Trophoblast cell (in vitro differentiated cells and primary cell): Measurements from ENCODE around the gene EVL.
"Not testable (repeated sequence)": the region's sequence is repeated elsewhere in the genome, so short reads cannot be mapped to it uniquely, and the experiment has no call there.

ENCODE experiments used
- DNase-seq, 2 donors: peaks; one replicate each; pipeline ENCODE4 v3.0.0-alpha.2; 2016
- H2AFZ ChIP-seq: 2 replicates; pipeline ENCODE4 v1.6.1; 2013; ENCODE audit warnings: low read length, moderate library complexity, mild to moderate bottlenecking; ENCODE audit not compliant: insufficient read depth, poor library complexity
- H2AK5ac ChIP-seq: 2 replicates; pipeline ENCODE4 v1.6.1; 2013; ENCODE audit warnings: mild to moderate bottlenecking, low read length
- H2BK120ac ChIP-seq: 2 replicates; pipeline ENCODE4 v1.6.1; 2013; ENCODE audit warnings: low read length, mild to moderate bottlenecking, moderate library complexity; ENCODE audit not compliant: insufficient read depth, poor library complexity
- H2BK12ac ChIP-seq: 2 replicates; pipeline ENCODE4 v1.6.1; 2013; ENCODE audit warnings: mild to moderate bottlenecking, low read length, moderate library complexity
- H2BK5ac ChIP-seq: 2 replicates; pipeline ENCODE4 v1.6.1; 2013; ENCODE audit warnings: low read length, low read depth, moderate library complexity, mild to moderate bottlenecking; ENCODE audit not compliant: poor library complexity
- H3K14ac ChIP-seq: 2 replicates; pipeline ENCODE4 v1.6.1; 2013; ENCODE audit warnings: mild to moderate bottlenecking, low read length
- H3K18ac ChIP-seq: 2 replicates; pipeline ENCODE4 v1.6.1; 2013; ENCODE audit warnings: mild to moderate bottlenecking, low read length
- H3K23ac ChIP-seq: 2 replicates; pipeline ENCODE4 v1.6.1; 2013; ENCODE audit warnings: low read length
- H3K27ac ChIP-seq: 2 replicates; pipeline ENCODE4 v1.5.1; 2013; ENCODE audit warnings: low read depth, mild to moderate bottlenecking, inconsistent platforms, low read length, moderate library complexity
- H3K27me3 ChIP-seq: 2 replicates; pipeline ENCODE4 v1.6.1; 2013; ENCODE audit warnings: inconsistent platforms, mild to moderate bottlenecking, low read length, moderate library complexity; ENCODE audit not compliant: insufficient read depth
- H3K36me3 ChIP-seq, 2 experiments: 1 replicate in 1 of 2; 2 replicates in 1 of 2; pipeline ENCODE4 v1.6.1; 2013; ENCODE audit warnings: low read length in 2 of 2, mild to moderate bottlenecking in 2 of 2, moderate library complexity in 1 of 2; ENCODE audit not compliant: insufficient read depth in 2 of 2, control insufficient read depth in 1 of 2
- H3K4ac ChIP-seq: 2 replicates; pipeline ENCODE4 v1.6.1; 2013; ENCODE audit warnings: low read depth, mild to moderate bottlenecking, low read length, moderate library complexity
- H3K4me1 ChIP-seq, 2 experiments: 1 replicate in 1 of 2; 2 replicates in 1 of 2; pipeline ENCODE4 v1.6.1; 2013; ENCODE audit warnings: low read length in 2 of 2, mild to moderate bottlenecking in 2 of 2, moderate library complexity in 1 of 2; ENCODE audit not compliant: insufficient read depth in 2 of 2, control insufficient read depth in 1 of 2
- H3K4me2 ChIP-seq: 2 replicates; pipeline ENCODE4 v1.6.1; 2013; ENCODE audit warnings: inconsistent platforms, mild to moderate bottlenecking, low read length, moderate library complexity
- H3K4me3 ChIP-seq: 2 replicates; pipeline ENCODE4 v1.5.1; 2013; ENCODE audit warnings: mild to moderate bottlenecking, low read depth, low read length, inconsistent platforms
- H3K79me1 ChIP-seq: one replicate; pipeline ENCODE4 v1.6.1; 2013; ENCODE audit warnings: low read length
- H3K79me2 ChIP-seq: 2 replicates; pipeline ENCODE4 v1.6.1; 2013; ENCODE audit warnings: low read length, mild to moderate bottlenecking; ENCODE audit not compliant: control insufficient read depth, insufficient read depth, poor library complexity
- H3K9ac ChIP-seq: 2 replicates; pipeline ENCODE4 v1.6.1; 2013; ENCODE audit warnings: mild to moderate bottlenecking, low read length
- H3K9me3 ChIP-seq: 2 replicates; pipeline ENCODE4 v1.6.1; 2013; ENCODE audit warnings: low read depth, mild to moderate bottlenecking, control low read depth, inconsistent platforms, low read length; ENCODE audit not compliant: insufficient read depth
- H4K12ac ChIP-seq: 2 replicates; pipeline ENCODE4 v1.6.1; 2013; ENCODE audit warnings: low read depth, mild to moderate bottlenecking, low read length, moderate library complexity
- H4K8ac ChIP-seq: 2 replicates; pipeline ENCODE4 v1.6.1; 2013; ENCODE audit warnings: low read depth, mild to moderate bottlenecking, low read length, moderate library complexity
- H4K91ac ChIP-seq: one replicate; pipeline ENCODE4 v1.6.1; 2013; ENCODE audit warnings: low read depth, mild to moderate bottlenecking, low read length, moderate library complexity
- WGBS: extraction: QIAGEN DNeasy Blood & Tissue Kit; methylation state at CpG from one replicate; pipeline ENCODE4 v1.1.7; 2013; ENCODE audit warnings: missing lambda C conversion rate; ENCODE audit not compliant: insufficient read length, insufficient coverage; ENCODE audit errors: extremely low coverage; 5-methylcytosine and 5-hydroxymethylcytosine counted together

Gene EVL

GRCh38 chr14:100178691-100179090 lies 113.5 kb downstream of the EVL start:
- Histone ChIP-seq H2BK5ac (no peak overlapping the region), H4K91ac (no peak overlapping the region), H3K4ac (no peak overlapping the region), H3K18ac (no peak overlapping the region), H3K4me1 (no peaks in the 10 kb centered on the region), H2AK5ac (no peak overlapping the region), H3K9me3 (peaks cover 6% of the 10 kb centered on the region), H3K9ac (no peak overlapping the region), H2BK120ac (no peak overlapping the region), H4K8ac (no peak overlapping the region), H3K79me2 (no peaks in the 10 kb centered on the region), H3K23ac (no peak overlapping the region), H3K14ac (no peak overlapping the region), H3K79me1 (no peaks in the 10 kb centered on the region), H2BK12ac (no peak overlapping the region), H3K4me2 (no peak overlapping the region), H2AFZ (no peak overlapping the region), H3K27ac (no peak overlapping the region), H3K36me3 (no peaks in the 10 kb centered on the region), H4K12ac (no peak overlapping the region), H3K4me3 (no peak overlapping the region), H3K27me3 (no peaks in the 10 kb centered on the region)
- no CpG with 5 or more reads among the region's 7 CpGs for WGBS
- no peak for DNase-seq

GRCh38 chr14:100180671-100181070 lies 115.4 kb downstream of the EVL start:
- H3K9me3 ChIP-seq, result not testable (repeated sequence)

DNA sequence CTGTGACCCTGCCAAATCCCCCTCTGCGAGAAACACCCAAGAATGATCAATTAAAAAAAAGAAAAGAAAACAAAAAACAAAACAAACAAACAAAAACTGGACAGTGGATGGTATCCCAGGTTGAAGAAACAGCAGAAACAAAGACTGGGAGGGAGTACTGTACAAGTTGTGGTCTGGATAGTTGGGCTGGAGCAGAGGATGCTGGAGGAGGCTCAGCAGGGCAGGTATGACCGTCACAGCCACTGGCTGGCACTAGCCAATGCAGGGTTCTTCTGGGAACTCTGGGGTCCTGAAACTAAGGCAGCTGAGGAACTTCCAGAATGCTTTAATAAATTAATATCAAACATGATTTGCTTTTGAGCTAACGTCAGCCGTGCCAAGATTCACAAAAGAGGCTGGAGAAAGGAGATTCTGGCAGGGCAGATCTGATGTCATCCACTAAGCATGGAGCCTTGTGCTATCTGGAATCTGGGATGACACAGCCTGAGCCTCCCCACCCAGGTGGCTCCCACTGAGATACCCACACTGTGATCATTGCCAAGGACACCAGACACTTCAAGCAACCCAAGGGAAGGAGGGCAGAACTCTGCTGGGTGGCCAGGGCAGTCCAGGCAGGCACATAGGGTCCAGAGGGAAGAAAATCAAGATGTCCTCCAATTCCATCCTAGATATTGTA lies 116.8 kb downstream of the EVL start:
- peak; percentile 26 to 46 for DNase-seq
- not testable (repeated sequence) for H3K4me3 ChIP-seq, H2AFZ ChIP-seq

More at GRCh38 chr14:100180671-100181070, 115.4 kb downstream of the EVL start:
- not testable (repeated sequence) for H3K79me1 ChIP-seq, H3K9ac ChIP-seq, H3K4me1 ChIP-seq, H4K12ac ChIP-seq, H3K27ac ChIP-seq, H2AFZ ChIP-seq, H4K8ac ChIP-seq, H2BK120ac ChIP-seq, H2BK5ac ChIP-seq, H3K14ac ChIP-seq, H3K4ac ChIP-seq, H3K4me2 ChIP-seq, DNase-seq, H2BK12ac ChIP-seq, H3K23ac ChIP-seq, H3K79me2 ChIP-seq, H2AK5ac ChIP-seq, H4K91ac ChIP-seq, H3K36me3 ChIP-seq, H3K18ac ChIP-seq, H3K4me3 ChIP-seq, H3K27me3 ChIP-seq
- no CpG with 5 or more reads among the region's 30 CpGs for WGBS

DNA sequence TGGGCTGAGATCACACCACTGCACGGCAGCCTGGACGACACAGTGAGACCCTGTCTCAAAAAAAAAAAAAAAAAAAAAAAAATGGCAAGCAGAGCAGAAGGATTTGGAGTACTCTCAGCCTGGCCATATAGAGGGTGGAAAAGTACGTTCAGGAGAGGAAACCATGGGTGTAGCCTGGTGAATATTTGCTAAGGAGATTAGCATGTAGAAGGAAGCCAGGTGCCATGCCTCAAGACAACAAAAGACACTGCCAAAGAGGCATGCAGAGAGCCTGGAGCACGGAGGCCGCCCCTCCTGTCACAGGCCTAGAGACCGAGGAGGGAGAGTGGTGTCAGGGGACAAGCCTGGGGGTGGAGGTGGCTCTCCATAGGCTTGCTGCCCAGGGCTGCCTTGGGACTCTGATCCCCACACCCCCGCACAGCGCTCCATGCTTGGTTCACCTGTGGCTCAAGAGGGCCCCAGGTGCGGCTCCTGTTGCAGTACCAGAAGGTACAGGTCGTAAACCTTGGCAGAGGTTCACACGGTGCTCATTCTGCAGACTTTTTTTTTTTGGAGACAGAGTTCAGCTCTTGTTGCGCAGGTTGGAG lies 122.1 kb downstream of the EVL start:
- peaks cover under 1% of the 10 kb centered on the region for H3K79me1 ChIP-seq
- no peak overlapping the region for H2BK120ac ChIP-seq
- no peak overlapping the region for H3K4ac ChIP-seq
- no peak overlapping the region for H3K27ac ChIP-seq
- no CpG with 5 or more reads among the region's 12 CpGs for WGBS
- no peak overlapping the region for H2BK12ac ChIP-seq
- H2AK5ac ChIP-seq, result peak overlapping the region; percentile 54
- no peaks in the 10 kb centered on the region for H3K36me3 ChIP-seq
- H3K23ac ChIP-seq, result no peak overlapping the region
- no peak overlapping the region for H2BK5ac ChIP-seq
- H4K8ac ChIP-seq, result no peak overlapping the region
- peaks cover under 1 to 2% of the 10 kb centered on the region in 2 experiments for H3K4me1 ChIP-seq
- no peaks in the 10 kb centered on the region for H3K79me2 ChIP-seq
- no peak overlapping the region for H3K14ac ChIP-seq
- no peak overlapping the region for H4K91ac ChIP-seq
- no peak overlapping the region for H3K9ac ChIP-seq
- no peak overlapping the region for H4K12ac ChIP-seq
- no peak for DNase-seq
- no peak overlapping the region for H2AFZ ChIP-seq
- H3K9me3 ChIP-seq, result peaks cover under 1% of the 10 kb centered on the region
- H3K18ac ChIP-seq, result no peak overlapping the region
- no peak overlapping the region for H3K4me3 ChIP-seq
- H3K4me2 ChIP-seq, result no peak overlapping the region
- H3K27me3 ChIP-seq, result no peaks in the 10 kb centered on the region

More for the DNA sequence above, 116.8 kb downstream of the EVL start:
- not testable (repeated sequence) for H2AK5ac ChIP-seq, H4K12ac ChIP-seq, H3K9me3 ChIP-seq, H3K14ac ChIP-seq, H3K27me3 ChIP-seq, H3K23ac ChIP-seq, H4K91ac ChIP-seq, H3K4ac ChIP-seq, H2BK120ac ChIP-seq, H3K79me1 ChIP-seq, H2BK5ac ChIP-seq, H2BK12ac ChIP-seq, H3K4me2 ChIP-seq, H3K36me3 ChIP-seq, H3K4me1 ChIP-seq, H3K18ac ChIP-seq, H4K8ac ChIP-seq, H3K79me2 ChIP-seq, H3K27ac ChIP-seq
- WGBS, result no CpG with 5 or more reads among the region's 4 CpGs
- peak overlapping the region; percentile 52 for H3K9ac ChIP-seq
